ENCODE data around the gene GLRA3.

- TF ChIP-seq YY1 (IDR thresholded peaks at IDR 0.05; ENCODE audit: insufficient read depth, insufficient read length) (no peak), SUZ12 (IDR thresholded peaks at IDR 0.05; ENCODE audit: extremely low read depth, insufficient read depth, insufficient read length) (no peak), ZNF274 (IDR thresholded peaks at IDR 0.05; ENCODE audit: low read depth, low read length) (no peak)
Observed at GRCh38 chr4:174860588-174860987, 31.5 kb upstream of the GLRA3 start.

Data from NT2/D1 (cell line).